Neural progenitor cell (in vitro differentiated cells): ENCODE results near the gene RRAS2. TPM values are rescaled to one million over a fixed set of nuclear protein-coding genes. Genes with fewer than 3 reads are reported as not detected.

Experiments
- DNase-seq: peaks from one replicate; pipeline ENCODE4 v3.0.0-alpha.2; 2016; ENCODE audit warnings: low spot score
- H2AFZ ChIP-seq: fragments of 200-600 bp; sonication (generic); replicated peaks from 2 replicates; pipeline ENCODE4 v1.6.1; 2016; ENCODE audit warnings: antibody characterized with exemption
- H3F3A ChIP-seq: fragments of 200-600 bp; sonication (generic); 2 replicates; pipeline ENCODE4 v1.6.1; 2016; ENCODE audit warnings: antibody characterized with exemption, low read depth
- H3K27ac ChIP-seq: fragments of 200-600 bp; sonication (generic); 2 replicates; pipeline ENCODE4 v1.5.1; 2016; ENCODE audit warnings: mild to moderate bottlenecking
- H3K27me3 ChIP-seq: fragments of 200-600 bp; sonication (generic); 2 replicates; pipeline ENCODE4 v1.6.1; 2016; ENCODE audit warnings: mild to moderate bottlenecking, moderate library complexity
- H3K36me3 ChIP-seq: fragments of 200-600 bp; sonication (generic); 2 replicates; pipeline ENCODE4 v1.5.1; 2016
- H3K4me1 ChIP-seq: fragments of 200-600 bp; sonication (generic); 2 replicates; pipeline ENCODE4 v1.6.1; 2016; ENCODE audit warnings: mixed run types
- H3K4me2 ChIP-seq: fragments of 200-600 bp; sonication (generic); 2 replicates; pipeline ENCODE4 v1.6.1; 2016
- H3K4me3 ChIP-seq: fragments of 200-600 bp; sonication (generic); 2 replicates; pipeline ENCODE4 v1.5.1; 2016
- H3K79me2 ChIP-seq: fragments of 200-600 bp; sonication (generic); 2 replicates; pipeline ENCODE4 v1.6.1; 2016; ENCODE audit warnings: low read depth
- H3K9ac ChIP-seq: fragments of 200-600 bp; sonication (generic); 2 replicates; pipeline ENCODE4 v1.6.1; 2016
- H3K9me3 ChIP-seq: fragments of 200-600 bp; sonication (generic); 2 replicates; pipeline ENCODE4 v1.5.1; 2016; ENCODE audit warnings: low read depth
- H4K20me1 ChIP-seq: fragments of 200-600 bp; sonication (generic); 2 replicates; pipeline ENCODE4 v1.6.1; 2016; ENCODE audit warnings: low read depth
- H3K27ac Mint-ChIP-seq: 3 replicates; pipeline ENCODE4 v1.8.0; 2021; ENCODE audit warnings: mixed read lengths
- H3K27me3 Mint-ChIP-seq: 2 replicates; pipeline ENCODE4 v1.8.0; 2022; ENCODE audit warnings: low read depth, mild to moderate bottlenecking, inconsistent platforms, moderate library complexity, mixed read lengths; ENCODE audit not compliant: insufficient read depth
- H3K36me3 Mint-ChIP-seq: 3 replicates; pipeline ENCODE4 v1.8.0; 2021; ENCODE audit warnings: mixed read lengths
- H3K4me1 Mint-ChIP-seq: 3 replicates; pipeline ENCODE4 v1.8.0; 2021; ENCODE audit warnings: mixed read lengths
- H3K4me3 Mint-ChIP-seq: 3 replicates; pipeline ENCODE4 v1.8.0; 2021; ENCODE audit warnings: mild to moderate bottlenecking, moderate library complexity, mixed read lengths
- H3K9me3 Mint-ChIP-seq: 3 replicates; pipeline ENCODE4 v1.8.0; 2020; ENCODE audit warnings: mixed read lengths
- CTCF ChIP-seq: fragments of 200-600 bp; sonication (generic); IDR thresholded peaks from 2 replicates; pipeline ENCODE4 v1.5.1; 2017; ENCODE audit warnings: antibody characterized with exemption, mild to moderate bottlenecking
- EZH2 ChIP-seq: fragments of 200-600 bp; sonication (generic); IDR thresholded peaks from 2 replicates; pipeline ENCODE4 v1.6.1; 2017; ENCODE audit warnings: antibody characterized with exemption, mild to moderate bottlenecking, moderate library complexity
- EZH2phosphoT487 ChIP-seq: fragments of 200-600 bp; sonication (generic); IDR thresholded peaks from 2 replicates; pipeline ENCODE4 v1.6.1; 2017; ENCODE audit warnings: antibody characterized with exemption
- total RNA-seq: library from RNA; depleted of rRNA; stranded (reverse); fragments of >200 nt; gene quantifications from 2 replicates; pipeline ENCODE4 v1.2.3, GENCODE V29; 2015; ENCODE audit warnings: low replicate concordance

Gene RRAS2
- total RNA-seq, 1 donor from 2014 or later = 129 TPM

GRCh38 chr11:14335712-14336111 lies 23.3 kb downstream of the RRAS2 start:
- Histone ChIP-seq H3K4me3 (no peak overlapping the region), H3K27ac (peak overlapping the region; percentile 8), H3K79me2 (peaks cover 100% of the 10 kb centered on the region), H2AFZ (no peak overlapping the region), H3K36me3 (no peaks in the 10 kb centered on the region), H3F3A (peaks cover 8% of the 10 kb centered on the region), H3K9me3 (no peaks in the 10 kb centered on the region), H3K4me2 (no peak overlapping the region), H3K4me1 (peaks cover 9% of the 10 kb centered on the region), H4K20me1 (peaks cover 13% of the 10 kb centered on the region), H3K9ac (no peak overlapping the region), H3K27me3 (no peaks in the 10 kb centered on the region)
- H3K27me3 Mint-ChIP-seq = no peaks in the 10 kb centered on the region
- peaks cover 8% of the 10 kb centered on the region for H3K36me3 Mint-ChIP-seq
- TF ChIP-seq EZH2 (no peak), CTCF (no peak), EZH2phosphoT487 (no peak)
- no peak for DNase-seq
- no peaks in the 10 kb centered on the region for H3K4me1 Mint-ChIP-seq
- no peak overlapping the region for H3K4me3 Mint-ChIP-seq
- H3K27ac Mint-ChIP-seq = no peak overlapping the region
- H3K9me3 Mint-ChIP-seq = peaks cover 23% of the 10 kb centered on the region

- Histone ChIP-seq H2AFZ (no peak overlapping the region), H3K79me2 (peaks cover 100% of the 10 kb centered on the region), H3K4me1 (peaks cover 4% of the 10 kb centered on the region), H3K27ac (no peak overlapping the region), H3K36me3 (no peaks in the 10 kb centered on the region), H3F3A (peaks cover 8% of the 10 kb centered on the region), H3K4me2 (peak overlapping the region; percentile 0), H4K20me1 (peaks cover 19% of the 10 kb centered on the region), H3K9ac (no peak overlapping the region), H3K27me3 (no peaks in the 10 kb centered on the region), H3K9me3 (no peaks in the 10 kb centered on the region), H3K4me3 (no peak overlapping the region)
- no peak for DNase-seq
- no peak overlapping the region for H3K27ac Mint-ChIP-seq
- no peak for TF ChIP-seq EZH2phosphoT487
- H3K9me3 Mint-ChIP-seq = peaks cover 19% of the 10 kb centered on the region
- H3K4me1 Mint-ChIP-seq = no peaks in the 10 kb centered on the region
- no peak overlapping the region for H3K4me3 Mint-ChIP-seq
- H3K36me3 Mint-ChIP-seq = peaks cover 5% of the 10 kb centered on the region
- H3K27me3 Mint-ChIP-seq = no peaks in the 10 kb centered on the region
Observed at GRCh38 chr11:14334893-14335292, 24.1 kb downstream of the RRAS2 start.

GRCh38 chr11:14334192-14334591 lies 24.8 kb downstream of the RRAS2 start:
- Histone ChIP-seq H3K4me3 (no peak overlapping the region), H3K4me2 (no peak overlapping the region), H4K20me1 (peaks cover 19% of the 10 kb centered on the region), H3K27ac (no peak overlapping the region), H3K4me1 (peaks cover 4% of the 10 kb centered on the region), H3K9ac (no peak overlapping the region), H3K36me3 (no peaks in the 10 kb centered on the region), H3F3A (peaks cover 8% of the 10 kb centered on the region), H3K9me3 (no peaks in the 10 kb centered on the region), H3K79me2 (peaks cover 100% of the 10 kb centered on the region), H2AFZ (no peak overlapping the region), H3K27me3 (no peaks in the 10 kb centered on the region)
- no peaks in the 10 kb centered on the region for H3K27me3 Mint-ChIP-seq
- H3K27ac Mint-ChIP-seq = no peak overlapping the region
- H3K9me3 Mint-ChIP-seq = peaks cover 19% of the 10 kb centered on the region
- no peaks in the 10 kb centered on the region for H3K4me1 Mint-ChIP-seq
- H3K36me3 Mint-ChIP-seq = peaks cover 3% of the 10 kb centered on the region
- no peak for DNase-seq
- no peak overlapping the region for H3K4me3 Mint-ChIP-seq
- TF ChIP-seq EZH2phosphoT487 (no peak), EZH2 (no peak)

- H3K4me1 ChIP-seq = peaks cover 4% of the 10 kb centered on the region
- peaks cover 97% of the 10 kb centered on the region for H3K79me2 ChIP-seq
- peak overlapping the region; percentile 43 for H3K27ac ChIP-seq
- no peak overlapping the region for H3K4me2 ChIP-seq
- no peaks in the 10 kb centered on the region for H3K4me1 Mint-ChIP-seq
- no peak overlapping the region for H3K4me3 ChIP-seq
- H3K9me3 ChIP-seq = no peaks in the 10 kb centered on the region
- no peak for DNase-seq
- H3K4me3 Mint-ChIP-seq = no peak overlapping the region
- no peak overlapping the region for H3K9ac ChIP-seq
- no peaks in the 10 kb centered on the region for H3K27me3 Mint-ChIP-seq
- peaks cover 8% of the 10 kb centered on the region for H3F3A ChIP-seq
- no peaks in the 10 kb centered on the region for H3K36me3 ChIP-seq
- no peak overlapping the region for H3K27ac Mint-ChIP-seq
- TF ChIP-seq EZH2 (no peak), CTCF (no peak), EZH2phosphoT487 (no peak)
- no peaks in the 10 kb centered on the region for H3K27me3 ChIP-seq
- peaks cover 9% of the 10 kb centered on the region for H3K9me3 Mint-ChIP-seq
- H2AFZ ChIP-seq = no peak overlapping the region
- no peaks in the 10 kb centered on the region for H3K36me3 Mint-ChIP-seq
- peaks cover 19% of the 10 kb centered on the region for H4K20me1 ChIP-seq
Observed at GRCh38 chr11:14331476-14332136, 27.4 kb downstream of the RRAS2 start.
